SK-N-SH (cell line): ENCODE measurements around the gene USF3. TPM values are rescaled to one million over a fixed set of nuclear protein-coding genes. Genes with fewer than 3 reads are reported as not detected.

Experiments used
- CTCF ChIA-PET: fragments of 300-600, 350-600 bp; formaldehyde crosslinking; extraction: SDS; loops from one replicate; lab custom pipeline; 2021; lab: Yijun Ruan, JAX
- POLR2A ChIA-PET: fragments of 350-600 bp; sonication (Branson Sonifier 250); formaldehyde crosslinking; extraction: SDS; loops from one replicate; lab custom pipeline; 2020; ENCODE audit warnings: antibody characterized with exemption, inconsistent platforms; lab: Yijun Ruan, JAX
- DNase-seq: peaks from one replicate; pipeline ENCODE4 v3.0.0; 2012
- H2AFZ ChIP-seq: fragments of 200-600 bp; sonication (generic); 2 replicates; pipeline ENCODE4 v1.8.1; 2016; ENCODE audit warnings: antibody characterized with exemption, mild to moderate bottlenecking, low read depth
- H3F3A ChIP-seq: fragments of 200-600 bp; sonication (generic); replicated peaks from 2 replicates; pipeline ENCODE3; 2016; ENCODE audit warnings: antibody characterized with exemption, mild to moderate bottlenecking; ENCODE audit not compliant: insufficient read depth
- H3K27ac ChIP-seq, 2 experiments: fragments of 200-500 bp in 1 of 2; fragments of 200-600 bp in 1 of 2; sonication (Bioruptor generic) in 1 of 2; sonication (generic), shearing (Covaris generic) in 1 of 2; 2 replicates each; pipeline versions ENCODE4 v1.5.1 to v1.6.1; 2014 to 2016; ENCODE audit warnings: low read depth in 2 of 2, inconsistent platforms in 1 of 2, low read length in 1 of 2, mild to moderate bottlenecking in 1 of 2, mixed read lengths in 1 of 2
- H3K27me3 ChIP-seq: fragments of 200-600 bp; sonication (generic), shearing (Covaris generic); 2 replicates; pipeline ENCODE4 v1.6.1; 2016; ENCODE audit warnings: mixed run types; ENCODE audit not compliant: insufficient read depth
- H3K36me3 ChIP-seq, 2 experiments: fragments of 200-500 bp in 1 of 2; fragments of 200-600 bp in 1 of 2; sonication (Bioruptor generic) in 1 of 2; sonication (generic) in 1 of 2; replicated peaks in 1 of 2; 2 replicates each; pipeline versions ENCODE3 to v1.5.1; 2014 to 2016; ENCODE audit warnings: low read length in 1 of 2, mild to moderate bottlenecking in 1 of 2; ENCODE audit not compliant: insufficient read depth in 2 of 2, control insufficient read depth in 1 of 2
- H3K4me1 ChIP-seq, 2 experiments: fragments of 200-500 bp in 1 of 2; fragments of 200-600 bp in 1 of 2; sonication (Bioruptor generic) in 1 of 2; sonication (generic), shearing (Covaris generic) in 1 of 2; 2 replicates each; pipeline versions ENCODE4 v1.5.1 to v1.6.1; 2014 to 2016; ENCODE audit warnings: low read depth in 1 of 2, low read length in 1 of 2, mixed run types in 1 of 2; ENCODE audit not compliant: insufficient read depth in 2 of 2, control insufficient read depth in 1 of 2
- H3K4me2 ChIP-seq: fragments of 200-600 bp; sonication (generic), shearing (Covaris generic); 2 replicates; pipeline ENCODE4 v1.6.1; 2017; ENCODE audit warnings: mixed run types
- H3K4me3 ChIP-seq, 2 experiments: fragments of 200-500 bp in 1 of 2; fragments of 200-600 bp in 1 of 2; sonication (Bioruptor generic) in 1 of 2; sonication (generic), shearing (Covaris generic) in 1 of 2; 2 replicates each; pipeline versions ENCODE4 v1.5.1 to v1.8.1; 2014 to 2016; ENCODE audit warnings: low read depth in 2 of 2, inconsistent platforms in 1 of 2, low read length in 1 of 2, mild to moderate bottlenecking in 1 of 2, mixed read lengths in 1 of 2, moderate library complexity in 1 of 2
- H3K79me2 ChIP-seq: fragments of 200-600 bp; sonication (generic); 2 replicates; pipeline ENCODE4 v1.8.1; 2017; ENCODE audit warnings: mild to moderate bottlenecking; ENCODE audit not compliant: insufficient read depth
- H3K9ac ChIP-seq: fragments of 200-600 bp; sonication (generic); 2 replicates; pipeline ENCODE4 v1.6.1; 2017; ENCODE audit warnings: mixed run types
- H3K9me2 ChIP-seq: fragments of 200-600 bp; sonication (generic); 2 replicates; pipeline ENCODE4 v1.6.1; 2017; ENCODE audit warnings: mixed run types
- H3K9me3 ChIP-seq: fragments of 200-600 bp; sonication (generic); 2 replicates; pipeline ENCODE4 v1.6.1; 2017; ENCODE audit warnings: mixed run types, mild to moderate bottlenecking, moderate library complexity
- H4K20me1 ChIP-seq: fragments of 200-600 bp; sonication (generic); 2 replicates; pipeline ENCODE4 v1.6.1; 2017; ENCODE audit warnings: mild to moderate bottlenecking, mixed run types; ENCODE audit not compliant: insufficient read depth
- CHD2 ChIP-seq: fragments of 150-350 bp; IDR thresholded peaks from 2 replicates; pipeline ENCODE4 v1.6.1; 2018; ENCODE audit warnings: low read length; ENCODE audit not compliant: partially characterized antibody
- CTCF ChIP-seq: fragments of 200-600 bp; sonication (generic); IDR thresholded peaks from 2 replicates; pipeline ENCODE4 v1.6.1; 2017; ENCODE audit warnings: antibody characterized with exemption, mild to moderate bottlenecking, moderate library complexity
- EP300 ChIP-seq, 2 experiments: IDR thresholded peaks; 2 replicates each; pipeline versions ENCODE4 v1.4.0 to v1.6.1; 2012; ENCODE audit warnings: borderline replicate concordance in 1 of 2, low read depth in 1 of 2, low read length in 1 of 2
- EZH2phosphoT487 ChIP-seq: fragments of 200-600 bp; sonication (generic); IDR thresholded peaks from 2 replicates; pipeline ENCODE4 v1.6.1; 2017; ENCODE audit warnings: low read depth, mixed run types, mild to moderate bottlenecking, antibody characterized with exemption, moderate library complexity, borderline replicate concordance
- FOXJ3 ChIP-seq: sonication (generic); formaldehyde crosslinking; IDR thresholded peaks from 2 replicates; pipeline ENCODE4 v1.5.1; 2020; ENCODE audit warnings: mild to moderate bottlenecking, missing genetic modification reagents
- IRF3 ChIP-seq: fragments of 150-350 bp; IDR thresholded peaks from 2 replicates; pipeline ENCODE4 v1.6.1; 2016; ENCODE audit warnings: mild to moderate bottlenecking, low read depth, low read length
- MEF2A ChIP-seq: IDR thresholded peaks from 2 replicates; pipeline ENCODE4 v1.4.0; 2012; ENCODE audit warnings: low read depth, borderline replicate concordance
- NFIC ChIP-seq: IDR thresholded peaks from 2 replicates; pipeline ENCODE4 v1.4.0; 2012; ENCODE audit warnings: borderline replicate concordance
- NRF1 ChIP-seq: IDR thresholded peaks from 2 replicates; pipeline ENCODE4 v1.6.1; 2012; ENCODE audit warnings: low read depth, mild to moderate bottlenecking, low read length
- RFX5 ChIP-seq: IDR thresholded peaks from 2 replicates; pipeline ENCODE4 v1.6.1; 2012; ENCODE audit warnings: mild to moderate bottlenecking, improper control_type of control experiment, low read length
- SIN3A ChIP-seq: IDR thresholded peaks from 2 replicates; pipeline ENCODE4 v1.6.1; 2012; ENCODE audit warnings: low read depth, mild to moderate bottlenecking, low read length, moderate library complexity, borderline replicate concordance
- TAF1 ChIP-seq: IDR thresholded peaks from 2 replicates; pipeline ENCODE4 v1.6.1; 2012; ENCODE audit warnings: low read depth, mild to moderate bottlenecking, low read length, moderate library complexity, borderline replicate concordance
- TEAD4 ChIP-seq: IDR thresholded peaks from 2 replicates; pipeline ENCODE4 v1.4.0; 2012; ENCODE audit warnings: mild to moderate bottlenecking, borderline replicate concordance; ENCODE audit not compliant: insufficient read depth
- ZBTB33 ChIP-seq: IDR thresholded peaks from 2 replicates; pipeline ENCODE4 v1.4.0; 2012; ENCODE audit warnings: low read depth, borderline replicate concordance
- WGBS: methylation state at CpG from one replicate; pipeline ENCODE4 v1.1.6; 2017; ENCODE audit warnings: low lambda C conversion rate; 5-methylcytosine and 5-hydroxymethylcytosine counted together
- polyA plus RNA-seq, 3 experiments: library from polyadenylated mRNA; depleted of rRNA; stranded (reverse); fragments of >200 nt; gene quantifications; 2 replicates each; pipeline ENCODE4 v1.2.3, GENCODE V29; 2012

USF3 gene
- polyA plus RNA-seq, 1 of the 3 experiments (the other 2 are of a cell fraction), result 3.1 TPM

GRCh38 chr3:113690482-113690881 lies 6.0 kb downstream of the USF3 start:
- Histone ChIP-seq H3K9me2 (no peaks in the 10 kb centered on the region), H3K4me3 (no peak overlapping the region), H3K4me1 (no peaks in the 10 kb centered on the region; a peak in 1 of 4 replicates), H2AFZ (no peak overlapping the region), H3K79me2 (peaks cover 63% of the 10 kb centered on the region), H4K20me1 (no peaks in the 10 kb centered on the region), H3K9me3 (no peaks in the 10 kb centered on the region), H3K9ac (no peak overlapping the region), H3F3A (no peaks in the 10 kb centered on the region), H3K27me3 (no peaks in the 10 kb centered on the region), H3K4me2 (no peak overlapping the region), H3K27ac (no peak overlapping the region), H3K36me3 (peaks cover 0 to 6% of the 10 kb centered on the region in 2 experiments)
- CTCF ChIA-PET, result no interaction called here
- POLR2A ChIA-PET, result no interaction called here
- WGBS, result 98% methylated on average over 3 of the region's 3 CpGs
- DNase-seq, result no peak
- TF ChIP-seq MEF2A, result no peak
- TF ChIP-seq EP300 (IDR thresholded peaks at IDR 0.05; ENCODE audit: borderline replicate concordance in 1 of 2, low read depth in 1 of 2, low read length in 1 of 2), result no peak
- no peak for TF ChIP-seq NRF1
- TF ChIP-seq ZBTB33, result no peak
- TF ChIP-seq IRF3, result no peak
- no peak for TF ChIP-seq FOXJ3 (CRISPR knock-in tag)
- no peak for TF ChIP-seq SIN3A
- TF ChIP-seq TEAD4, result no peak
- TF ChIP-seq CTCF, result no peak
- no peak for TF ChIP-seq TAF1
- TF ChIP-seq EZH2phosphoT487, result no peak
- TF ChIP-seq RFX5, result no peak
- no peak for TF ChIP-seq CHD2
- no peak for TF ChIP-seq NFIC
